Body of pancreas (tissue), 4 donors: ENCODE measurements around the gene PSORS1C1.
"Not testable (repeated sequence)": the region's sequence is repeated elsewhere in the genome, so short reads cannot be mapped to it uniquely, and the experiment has no call there.

Source experiments
- CTCF ChIP-seq, 7 experiments: fragments of 450-650 bp in 4 of 7; fragments of 200-600 bp in 3 of 7; sonication (generic) in 3 of 7; IDR thresholded peaks; one replicate each; pipeline ENCODE4 v1.5.1; 2016 to 2019; ENCODE audit warnings: antibody characterized with exemption in 7 of 7
- POLR2A ChIP-seq, 3 donors: fragments of 450-650 bp; IDR thresholded peaks; one replicate each; pipeline ENCODE4 v1.6.1; 2016; ENCODE audit warnings: antibody characterized with exemption in 3 of 3, mild to moderate bottlenecking in 2 of 3

GRCh38 chr6:31165064-31165832, 50.6 kb downstream of the PSORS1C1 start:
- not testable (repeated sequence) for TF ChIP-seq CTCF, POLR2A (IDR thresholded peaks at IDR 0.05)
